ENCODE results near the gene AGMO.

- TF ChIP-seq CTCF (conservative IDR thresholded peaks at IDR 0.05; ENCODE audit: low read depth in 2 of 2) (no peak), POLR2AphosphoS5 (IDR thresholded peaks at IDR 0.05; ENCODE audit: low read depth) (no peak), JUNB (IDR thresholded peaks at IDR 0.05; ENCODE audit: unreplicated experiment) (no peak), CREB1 (CRISPR knock-in tag; IDR thresholded peaks at IDR 0.05; ENCODE audit: low read depth) (no peak), EZH2 (IDR thresholded peaks at IDR 0.05; ENCODE audit: low read depth, unreplicated experiment) (no peak), REST (IDR thresholded peaks at IDR 0.05; ENCODE audit: unreplicated experiment) (no peak), EZH2phosphoT487 (IDR thresholded peaks at IDR 0.05; ENCODE audit: unreplicated experiment) (no peak), ZNF462 (CRISPR knock-in tag; IDR thresholded peaks at IDR 0.05) (no peak)
These were observed 383.8 kb downstream of the AGMO start for GRCh38 chr7:15178065-15178464.
